HepG2 (cell line): ENCODE measurements around the gene UCN. TPM values are rescaled to one million over a fixed set of nuclear protein-coding genes. Genes with fewer than 3 reads are reported as not detected.
A peak's percentile ranks its signal among the peaks of the same experiment; 100 is the strongest.

ENCODE experiments used
- CAMTA2 ChIP-seq: sonication (generic); formaldehyde crosslinking; IDR thresholded peaks from 2 replicates; pipeline ENCODE4 v1.4.0; 2020; ENCODE audit warnings: mild to moderate bottlenecking, missing genetic modification reagents, borderline replicate concordance
- CREBL2 ChIP-seq: sonication (generic); formaldehyde crosslinking; IDR thresholded peaks from 2 replicates; pipeline ENCODE4 v1.8.1; 2023; ENCODE audit warnings: missing genetic modification reagents, mild to moderate bottlenecking, borderline replicate concordance
- EEA1 ChIP-seq: sonication (generic); formaldehyde crosslinking; IDR thresholded peaks from 2 replicates; pipeline ENCODE4 v1.5.1; 2020; ENCODE audit warnings: mild to moderate bottlenecking, missing genetic modification reagents, borderline replicate concordance
- ETV6 ChIP-seq: sonication (generic); formaldehyde crosslinking; conservative IDR thresholded peaks from 2 replicates; pipeline ENCODE4 v1.4.0; 2020; ENCODE audit warnings: missing genetic modification reagents
- HOXA3 ChIP-seq: sonication (generic); formaldehyde crosslinking; IDR thresholded peaks from 2 replicates; pipeline ENCODE4 v1.5.0; 2020; ENCODE audit warnings: missing genetic modification reagents
- HOXA9 ChIP-seq: sonication (generic); formaldehyde crosslinking; IDR thresholded peaks from 2 replicates; pipeline ENCODE4 v1.8.1; 2022; ENCODE audit warnings: missing genetic modification reagents, mild to moderate bottlenecking, moderate library complexity, borderline replicate concordance
- MEIS1 ChIP-seq: sonication (generic); formaldehyde crosslinking; IDR thresholded peaks from 2 replicates; pipeline ENCODE4 v1.9.0; 2021; ENCODE audit warnings: mild to moderate bottlenecking, missing genetic modification reagents, moderate library complexity, borderline replicate concordance
- PATZ1 ChIP-seq: sonication (generic); formaldehyde crosslinking; IDR thresholded peaks from 2 replicates; pipeline ENCODE4 v1.4.0; 2020; ENCODE audit warnings: missing genetic modification reagents
- SAFB2 ChIP-seq: sonication (generic); formaldehyde crosslinking; IDR thresholded peaks from 2 replicates; pipeline ENCODE4 v1.5.1; 2020; ENCODE audit warnings: missing genetic modification reagents, low read depth, mild to moderate bottlenecking, borderline replicate concordance
- SP4 ChIP-seq: sonication (generic); formaldehyde crosslinking; IDR thresholded peaks from 2 replicates; pipeline ENCODE4 v1.8.1; 2023; ENCODE audit warnings: mild to moderate bottlenecking, missing genetic modification reagents
- SPEN ChIP-seq: sonication (generic); formaldehyde crosslinking; IDR thresholded peaks from 2 replicates; pipeline ENCODE4 v1.5.1; 2020; ENCODE audit warnings: low read depth, mild to moderate bottlenecking, missing genetic modification reagents
- TBX3 ChIP-seq: fragments of 450-650 bp; IDR thresholded peaks from 2 replicates; pipeline ENCODE4 v1.6.1; 2017; ENCODE audit warnings: antibody characterized with exemption, mild to moderate bottlenecking, inconsistent platforms, borderline replicate concordance
- ZNF652 ChIP-seq: IDR thresholded peaks from 2 replicates; pipeline ENCODE4 v1.6.1; 2016; ENCODE audit warnings: low read depth, borderline replicate concordance
- polyA plus RNA-seq, 8 experiments: library from polyadenylated mRNA; depleted of rRNA in 3 of 8; stranded (reverse) in 7 of 8; unstranded in 1 of 8; fragments of >200 nt; fragmentation: Illumina TruSeq in 4 of 8; extraction: Trizol in 4 of 8; gene quantifications; 2 replicates each; pipeline versions ENCODE4 v1.2.1 to v1.2.3, GENCODE V29; 2011 to 2016; ENCODE audit warnings: low read depth in 4 of 8, missing spikeins in 1 of 8, mixed read lengths in 1 of 8; ENCODE audit not compliant: insufficient read depth in 1 of 8
- total RNA-seq, 5 experiments: library from RNA; depleted of rRNA; stranded (reverse); fragments of >200 nt; fragmentation: Illumina TruSeq; extraction: Trizol; gene quantifications; 2 replicates each; pipeline ENCODE4 v1.2.3, GENCODE V29; 2016; ENCODE audit warnings: low read depth in 1 of 5

Gene UCN
- total and polyA plus RNA-seq, 2 of the 13 experiments (the other 11 are each of a cell fraction or from before 2014, with no cell fraction given): 1.2 to 2.3 TPM

GRCh38 chr2:27264253-27264752 lies 43.9 kb downstream of the UCN start (continued):
- TF ChIP-seq ZNF652 (peak; percentile 65), ETV6 (CRISPR knock-in tag) (0 out of 2 replicates have a peak, but pooled peaks have one; percentile 13), CAMTA2 (CRISPR knock-in tag) (no peak), SP4 (no peak), TBX3 (0 out of 2 replicates have a peak, but pooled peaks have one; percentile 17), PATZ1 (CRISPR knock-in tag) (no peak), HOXA3 (CRISPR knock-in tag) (peak; percentile 24; the same call in 1 of the 2 replicates), SPEN (peak; percentile 38; the same call in 1 of the 2 replicates), MEIS1 (CRISPR knock-in tag) (0 out of 2 replicates have a peak, but pooled peaks have one; percentile 20), HOXA9 (CRISPR knock-in tag) (0 out of 2 replicates have a peak, but pooled peaks have one; percentile 11), CREBL2 (peak; percentile 71; the same call in 1 of the 2 replicates), SAFB2 (CRISPR knock-in tag) (peak; percentile 40; the same call in 1 of the 2 replicates), EEA1 (CRISPR knock-in tag) (peak; percentile 66; the same call in 1 of the 2 replicates)
- TF ChIP-seq, all 625 proteins: peak for 26
